Stromal cell of bone marrow (primary cell): ENCODE data around the gene NUAK2.
"Not testable (repeated sequence)": the region's sequence is repeated elsewhere in the genome, so short reads cannot be mapped to it uniquely, and the experiment has no call there.

Experiments used
- DNase-seq: peaks from one replicate; pipeline ENCODE4 v3.0.0-alpha.2; 2012; ENCODE audit warnings: low read depth

Gene NUAK2

DNA sequence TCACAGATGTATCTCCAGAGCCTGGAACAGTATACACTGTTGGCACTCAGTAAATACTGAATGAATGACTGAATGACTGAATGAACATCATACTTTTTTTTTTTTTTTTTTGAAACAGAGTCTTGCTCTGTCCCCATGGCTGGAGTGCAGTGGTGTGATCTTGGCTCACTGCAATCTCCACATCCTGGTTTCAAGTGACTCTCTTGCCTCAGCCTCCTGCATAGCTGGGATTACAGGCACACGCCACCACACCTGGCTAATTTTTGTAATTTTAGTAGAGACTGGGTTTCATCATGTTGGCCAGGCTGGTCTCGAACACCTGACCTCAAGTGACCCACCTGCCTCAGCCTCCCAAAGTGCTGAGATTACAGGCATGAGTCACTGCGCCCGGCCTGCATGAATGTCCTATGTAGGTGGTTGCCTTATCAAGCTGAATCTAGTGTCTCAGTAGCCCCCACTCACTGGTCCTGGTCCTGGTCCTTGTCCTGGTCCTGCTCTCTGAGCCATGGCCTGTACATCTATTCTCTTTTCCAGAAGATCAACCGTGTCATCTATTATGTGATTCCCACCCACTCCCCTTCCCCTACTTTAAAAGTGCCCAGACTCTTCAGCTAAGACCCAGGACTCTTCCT, 23.9 kb downstream of the NUAK2 start:
- not testable (repeated sequence) for DNase-seq

DNA sequence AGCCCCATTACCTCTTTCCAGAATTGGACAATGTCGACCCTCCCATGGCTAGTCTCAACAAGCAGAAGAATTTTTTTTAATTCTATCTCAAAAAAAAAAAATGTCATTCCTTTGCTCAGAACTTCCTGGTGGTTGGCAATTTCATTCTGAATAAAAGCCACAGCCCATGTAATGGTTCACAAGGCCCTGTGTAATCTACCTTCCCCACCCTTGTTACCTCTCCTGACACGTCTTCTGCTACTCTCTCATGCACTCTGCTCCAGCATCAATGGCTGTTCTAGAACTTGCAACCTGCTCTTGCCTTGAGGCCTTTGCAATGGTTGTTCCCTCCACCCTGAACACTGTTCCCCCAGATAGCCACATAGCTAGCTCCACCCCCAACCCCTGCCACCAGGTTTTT, 25.4 kb downstream of the NUAK2 start:
- no peak for DNase-seq

DNA sequence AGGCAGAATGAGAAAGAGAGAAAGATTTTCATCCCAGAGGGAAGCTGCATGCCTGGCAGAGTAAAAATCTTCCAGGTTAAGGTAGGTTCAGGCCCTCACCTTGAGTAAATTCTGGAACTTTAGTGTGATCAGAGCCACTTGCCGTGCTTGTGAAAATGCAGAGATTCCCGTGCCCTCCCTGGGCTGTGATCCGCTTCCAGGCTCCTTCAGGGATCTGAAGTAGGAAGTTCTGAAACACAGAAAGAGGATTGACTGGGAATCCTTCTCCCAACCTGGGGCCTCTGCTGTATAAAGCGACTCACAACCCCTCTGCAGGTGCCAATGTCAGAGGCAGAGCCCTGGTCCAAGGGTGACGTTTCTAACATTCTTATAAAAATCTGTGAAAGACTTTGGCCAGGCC, 26.6 kb downstream of the NUAK2 start:
- DNase-seq: no peak

DNA sequence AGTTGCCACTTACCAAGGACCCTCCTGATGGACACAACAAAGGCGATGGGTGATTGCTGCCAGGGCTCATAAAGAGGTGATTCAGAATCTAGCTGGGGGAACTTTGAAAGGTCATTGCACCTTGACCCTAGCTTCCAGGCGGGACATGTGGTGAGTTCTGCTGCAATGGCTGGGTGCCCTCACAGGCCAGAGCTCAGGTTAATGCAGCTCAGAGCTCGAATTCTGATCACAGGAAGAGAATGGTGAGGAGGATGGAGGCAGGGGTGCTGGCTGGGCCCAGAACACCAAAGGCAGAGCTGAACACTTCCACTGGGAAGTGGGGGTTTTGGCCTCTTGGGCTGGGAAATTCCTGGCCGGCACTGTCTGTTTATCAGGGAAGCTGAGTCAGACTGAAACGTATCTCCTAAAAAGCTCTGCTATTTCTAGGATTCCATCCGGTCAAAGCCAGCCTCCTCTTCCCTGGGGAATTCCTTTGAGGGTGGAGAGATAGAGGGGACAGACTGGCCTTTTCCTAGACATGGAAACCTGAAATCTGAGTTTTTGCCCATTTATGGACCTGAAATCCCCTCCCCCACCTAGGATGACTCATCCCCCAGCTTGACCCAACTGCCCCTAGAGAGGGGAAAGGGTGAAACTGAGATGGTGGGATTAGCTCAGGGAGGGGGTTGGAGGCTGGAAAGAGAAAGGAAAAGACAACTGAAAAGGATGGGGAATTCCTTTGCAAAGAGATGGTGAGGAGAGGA, 27.2 kb downstream of the NUAK2 start:
- peak; percentile 73 for DNase-seq

DNA sequence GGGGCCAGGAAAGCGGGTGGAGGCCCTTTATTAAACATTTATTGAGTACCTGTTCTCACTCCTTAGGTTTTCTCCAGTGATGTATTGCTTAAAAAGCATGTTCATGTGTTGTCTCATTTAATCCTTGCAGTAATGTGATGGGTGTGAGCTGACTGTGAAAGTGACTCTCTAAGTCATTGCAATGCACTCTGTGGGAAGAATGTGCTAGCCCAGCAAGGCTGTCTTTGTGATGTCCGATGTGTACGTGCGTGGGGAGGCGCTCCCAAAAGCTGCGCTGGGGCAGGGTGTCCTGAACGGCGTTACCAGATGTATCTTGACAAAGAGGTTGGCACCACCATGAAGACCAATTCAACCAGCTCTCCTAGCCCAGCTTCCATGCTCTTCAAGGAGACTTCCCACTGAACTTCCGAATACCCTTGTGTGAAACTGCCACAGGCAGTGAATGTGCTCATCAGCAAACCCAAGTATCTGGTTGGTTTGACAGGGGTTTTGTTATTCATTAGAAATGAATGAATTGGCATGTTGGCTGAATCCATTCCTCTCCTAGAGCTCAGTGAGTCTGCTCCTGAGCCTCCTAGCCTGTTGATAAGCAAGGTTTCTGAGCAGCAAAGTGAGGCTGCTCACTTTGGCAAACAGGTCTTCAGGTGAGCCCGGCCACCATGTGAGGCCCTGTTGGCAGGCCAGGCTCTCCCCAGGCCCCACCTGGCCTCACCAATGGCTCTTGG, 28.0 kb downstream of the NUAK2 start:
- DNase-seq: no peak

DNA sequence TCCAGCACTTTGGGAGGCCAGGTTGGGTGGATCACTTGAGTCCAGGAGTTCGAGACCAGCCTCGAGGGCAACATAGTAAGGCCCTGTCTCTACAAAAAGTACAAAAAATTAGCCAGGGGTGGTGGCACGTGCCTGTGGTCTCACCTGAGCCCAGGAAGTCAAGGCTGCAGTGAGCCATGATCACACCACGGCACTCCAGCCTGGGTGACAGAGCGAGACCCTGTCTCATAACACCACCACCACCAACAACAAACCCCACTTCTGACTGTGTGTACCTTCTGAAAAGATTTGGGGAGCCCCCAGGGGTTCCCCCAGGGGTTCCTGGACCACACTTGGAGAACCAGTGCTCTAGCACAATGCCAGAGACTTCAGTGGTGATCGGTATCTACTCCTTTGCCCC, 29.9 kb downstream of the NUAK2 start:
- DNase-seq: no peak

DNA sequence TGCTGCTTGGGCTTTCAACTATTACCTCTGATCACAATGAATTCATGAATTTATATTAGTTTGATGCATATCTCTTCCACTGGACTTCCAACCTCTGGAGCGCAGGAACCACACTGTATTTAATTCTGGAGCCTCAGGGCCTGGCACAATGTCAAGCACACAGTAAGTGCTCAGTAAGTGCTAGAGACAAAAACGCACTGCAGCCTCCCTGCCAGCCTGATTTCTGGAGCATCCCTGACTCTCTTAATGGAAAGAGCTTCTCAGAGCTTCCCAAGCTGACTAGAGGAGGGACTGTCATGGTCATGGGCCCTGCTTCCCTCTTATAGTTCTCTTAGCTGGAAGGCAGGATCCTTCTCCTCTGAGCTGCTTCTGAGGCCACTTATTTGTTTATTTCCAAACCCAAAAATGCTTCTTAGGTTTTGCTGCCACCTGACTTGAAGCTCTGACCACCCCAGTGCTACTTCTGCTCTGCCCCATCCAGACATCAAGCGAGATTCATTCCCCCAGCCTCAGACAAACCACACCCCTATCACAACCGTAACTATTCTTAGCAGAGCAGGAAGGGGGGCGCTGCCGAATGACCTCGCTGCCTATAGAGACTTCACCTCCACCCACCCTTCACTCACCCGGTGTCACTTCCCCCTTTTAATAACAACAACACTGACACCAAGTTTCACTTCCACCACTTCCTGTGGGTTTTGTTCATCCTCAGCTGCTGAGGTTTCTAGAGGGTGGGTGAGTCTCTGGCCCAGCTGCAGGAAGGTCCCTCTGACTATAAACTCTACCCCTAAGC, 33.6 kb downstream of the NUAK2 start:
- no peak for DNase-seq

DNA sequence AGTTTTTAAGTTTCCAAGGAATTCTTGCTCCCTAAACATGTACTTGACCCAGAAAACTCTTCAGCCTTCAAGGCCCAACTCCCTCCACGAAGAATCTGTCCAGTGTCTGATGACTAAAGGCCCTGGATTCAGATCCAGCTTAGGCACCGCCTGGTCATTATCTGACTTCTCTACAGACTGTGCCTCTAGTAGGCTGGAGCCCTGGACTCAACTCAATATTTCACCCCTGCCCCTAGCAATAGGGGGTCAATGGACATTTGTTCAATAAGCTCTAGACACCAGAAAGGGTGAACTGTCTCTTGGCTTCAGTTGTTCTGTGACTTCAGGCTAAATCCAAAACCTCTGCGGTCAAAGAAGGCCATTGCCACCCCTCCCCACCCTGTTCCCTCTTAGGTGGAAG, 34.5 kb downstream of the NUAK2 start:
- no peak for DNase-seq

DNA sequence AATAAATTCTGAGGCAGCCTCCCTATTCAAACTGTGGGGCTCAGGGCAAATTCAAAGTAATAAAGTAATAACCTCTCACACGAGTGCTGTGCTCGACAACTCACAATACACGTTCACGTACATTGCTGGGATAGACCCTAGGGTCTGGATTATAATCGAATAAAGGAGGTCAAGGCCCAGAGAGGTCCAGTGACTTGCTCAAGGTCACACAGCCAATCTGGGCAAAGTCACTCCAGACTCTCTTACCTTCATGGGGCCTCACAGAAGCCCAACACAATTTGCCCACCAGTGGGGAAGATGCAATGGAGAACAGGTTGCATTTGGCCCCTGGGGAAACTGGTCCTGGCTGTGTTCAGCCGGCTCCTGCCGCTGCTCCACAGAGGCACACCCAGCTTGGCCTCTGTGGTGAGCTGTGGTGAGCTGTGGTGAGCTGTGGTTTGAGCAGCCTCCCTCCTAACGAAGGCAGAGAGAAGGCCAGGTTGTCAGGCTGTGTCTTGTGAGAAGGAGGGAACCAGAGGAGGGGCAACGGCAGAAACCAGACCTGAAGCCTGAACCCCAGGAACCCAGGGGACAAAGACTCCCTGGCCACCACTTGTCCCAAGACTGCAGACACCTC, 35.1 kb downstream of the NUAK2 start:
- no peak for DNase-seq

DNA sequence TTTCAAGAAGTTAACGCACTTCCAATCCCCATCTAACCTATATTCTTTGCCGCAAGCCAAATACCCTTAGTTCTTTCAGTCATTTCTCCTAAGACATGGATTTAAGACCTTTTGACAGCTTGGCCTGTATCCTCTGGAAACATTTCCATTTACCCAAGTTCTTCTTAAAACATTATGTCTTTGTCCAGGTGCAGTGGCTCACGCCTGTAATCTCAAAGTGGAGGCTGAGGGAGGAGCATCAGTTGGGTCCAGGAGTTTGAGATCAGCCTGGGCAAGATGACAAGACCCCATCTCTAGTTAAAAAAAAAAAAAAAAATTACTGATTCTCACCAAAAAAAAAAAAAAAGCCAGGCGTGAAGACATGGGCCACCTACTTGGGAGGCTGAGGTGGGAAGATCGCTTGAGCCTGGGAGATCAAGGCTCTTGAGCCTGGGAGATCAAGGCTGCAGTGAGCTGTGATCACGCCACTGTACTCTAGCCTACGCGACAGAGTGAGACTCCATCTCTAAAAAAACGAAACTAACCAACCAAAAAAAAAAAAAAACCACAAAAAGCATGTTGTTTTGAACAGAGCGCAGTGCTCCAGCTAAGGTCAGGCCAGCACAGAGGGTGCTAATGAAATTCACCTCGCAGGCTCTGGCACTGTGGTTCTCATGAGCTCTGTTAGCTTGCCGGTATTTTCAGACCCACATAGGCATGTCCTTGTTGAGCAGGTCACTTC, 36.0 kb downstream of the NUAK2 start:
- no peak for DNase-seq

DNA sequence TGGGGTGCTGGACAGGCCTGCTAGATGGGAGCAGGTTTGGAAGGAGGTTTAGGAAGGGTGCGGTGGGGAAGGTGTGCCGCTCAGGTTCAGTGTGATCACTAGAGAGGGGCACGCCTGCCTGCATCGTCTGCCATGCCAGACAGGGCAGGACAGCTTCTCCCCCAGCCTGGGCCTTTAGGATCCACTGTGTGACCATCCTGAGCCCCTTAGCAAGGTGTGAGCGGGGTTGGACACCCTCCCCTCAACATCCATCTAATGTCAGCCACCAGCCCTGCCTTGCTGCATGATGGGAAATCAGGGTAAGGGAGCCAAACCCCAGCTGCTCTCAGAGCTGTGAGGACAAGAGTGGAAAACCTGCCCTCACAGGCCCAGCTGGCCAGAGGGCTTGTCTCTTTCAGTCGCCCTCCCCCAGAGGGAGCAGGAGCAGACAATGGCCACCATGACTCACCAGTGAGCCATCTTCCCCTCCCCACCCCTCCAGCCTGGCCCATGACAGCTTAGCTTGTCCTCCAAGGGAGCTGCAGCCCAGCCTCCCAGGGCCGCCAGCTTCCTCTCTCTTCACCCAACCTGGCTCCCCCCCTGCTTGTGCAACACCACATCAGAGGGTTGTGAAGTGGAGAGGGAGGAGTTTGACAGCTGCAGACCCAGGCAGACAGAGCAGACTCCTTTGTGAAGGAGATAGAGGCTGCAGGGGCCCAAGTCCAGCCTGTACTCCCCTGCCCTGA, 37.0 kb downstream of the NUAK2 start:
- DNase-seq: peak; percentile 77

DNA sequence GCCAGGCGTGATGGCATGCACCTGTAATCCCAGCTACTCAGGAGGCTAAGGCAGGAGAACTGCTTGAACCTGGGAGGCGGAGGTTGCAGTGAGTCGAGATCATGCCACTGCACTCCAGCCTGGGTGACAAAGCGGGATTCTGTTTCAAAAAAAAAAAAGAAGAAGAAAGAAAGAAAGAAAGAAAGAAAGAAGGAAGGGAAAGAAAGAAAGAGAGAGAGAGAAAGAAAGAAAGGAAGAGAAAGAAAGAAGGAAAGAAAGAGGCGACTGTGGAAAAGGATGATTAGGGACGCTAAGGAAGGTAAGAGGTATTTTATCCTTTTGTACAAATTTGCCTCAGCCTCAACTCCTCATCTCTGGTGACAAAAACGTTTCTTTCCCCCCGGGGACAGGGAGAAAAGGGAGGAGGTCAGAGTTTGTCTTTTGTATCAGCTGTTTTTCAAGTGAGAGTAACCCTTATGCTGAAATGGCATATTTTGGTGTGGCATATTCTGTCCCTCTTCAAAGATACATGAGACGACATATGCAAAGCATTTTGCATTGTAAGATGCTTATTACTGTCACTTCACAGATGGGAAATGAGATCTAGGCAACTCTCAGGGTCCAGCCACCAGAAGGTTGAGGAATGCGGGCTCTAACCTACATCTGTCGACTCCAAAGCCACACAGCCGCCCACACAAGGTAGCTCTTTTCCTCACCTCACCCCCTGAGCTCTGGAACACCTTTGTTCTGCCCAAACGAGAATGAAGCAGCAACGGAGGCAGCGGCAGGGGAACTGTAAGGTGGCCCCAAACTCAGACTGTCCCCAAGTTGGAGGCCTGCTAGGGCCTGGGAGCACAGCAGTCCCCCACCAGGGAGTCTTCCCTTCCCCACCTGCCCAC, 38.0 kb downstream of the NUAK2 start:
- no peak for DNase-seq

DNA sequence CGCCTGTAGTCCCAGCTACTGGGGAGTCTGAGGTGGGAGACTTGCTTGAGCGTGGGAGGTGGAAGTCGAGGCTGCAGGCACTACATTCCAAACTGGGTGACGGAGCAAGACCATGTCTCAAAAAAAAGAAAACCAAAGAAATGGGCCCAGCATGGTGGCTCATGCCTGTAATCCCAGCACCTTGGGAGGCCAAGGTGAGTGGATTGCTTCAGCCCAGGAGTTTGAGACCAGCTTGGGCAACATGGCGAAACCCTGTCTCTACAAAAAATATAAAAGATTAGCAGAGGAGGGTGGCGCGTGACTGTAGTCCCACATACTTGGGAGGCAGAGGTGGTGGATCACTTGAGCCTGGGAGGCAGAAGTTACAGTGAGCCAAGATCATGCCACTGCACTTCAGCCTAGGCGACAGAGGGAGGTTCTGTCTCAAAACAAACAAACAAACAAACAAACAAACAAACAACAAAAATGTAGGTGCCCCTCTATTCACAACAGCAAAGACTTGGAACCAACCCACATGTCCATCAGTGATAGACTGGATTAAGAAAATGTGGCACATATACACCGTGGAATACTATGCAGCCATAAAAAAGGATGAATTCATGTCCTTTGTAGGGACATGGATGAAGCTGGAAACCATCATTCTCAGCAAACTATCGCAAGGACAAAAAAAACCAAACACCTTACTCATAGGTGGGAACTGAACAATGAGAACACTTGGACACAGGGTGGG, 40.7 kb downstream of the NUAK2 start:
- DNase-seq: not testable (repeated sequence)

DNA sequence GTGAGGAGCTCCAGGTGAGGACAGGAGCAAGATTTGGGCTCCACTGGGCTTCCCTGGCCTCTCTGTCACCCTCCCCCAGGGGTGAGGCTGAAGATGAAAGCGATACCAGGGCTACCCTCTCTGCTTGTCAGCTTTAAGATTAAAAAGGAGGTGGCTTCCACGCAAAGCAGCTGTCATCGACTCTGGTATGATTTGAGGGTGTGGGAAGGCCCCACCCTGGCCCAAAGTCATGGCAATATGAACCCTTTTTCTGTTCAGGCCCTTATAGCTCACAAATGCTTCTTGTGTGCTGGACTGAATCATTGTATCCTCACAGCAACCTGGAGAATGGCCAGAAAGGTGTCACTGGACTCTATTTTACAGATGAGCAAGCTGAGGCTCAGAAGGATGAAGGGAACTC, 41.6 kb downstream of the NUAK2 start:
- DNase-seq: no peak

DNA sequence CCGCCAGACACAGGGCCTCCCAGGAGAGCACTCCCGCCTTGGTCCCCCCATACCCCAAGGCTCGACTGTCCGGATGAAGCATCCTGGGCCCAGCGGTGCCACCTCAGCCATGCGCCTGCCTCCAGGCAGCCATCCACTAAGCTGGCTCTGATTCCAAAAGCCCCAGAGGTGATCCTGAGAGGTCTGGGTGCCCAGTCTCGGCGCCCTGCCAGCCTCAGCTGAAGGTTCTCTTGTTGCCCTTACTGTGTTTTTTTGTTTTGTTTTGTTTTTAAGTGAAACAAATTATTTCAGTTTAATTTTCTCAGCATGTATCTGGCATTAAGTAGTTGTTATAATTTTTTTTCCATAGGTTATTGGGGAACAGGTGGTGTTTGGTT, 44.9 kb downstream of the NUAK2 start:
- DNase-seq: no peak

DNA sequence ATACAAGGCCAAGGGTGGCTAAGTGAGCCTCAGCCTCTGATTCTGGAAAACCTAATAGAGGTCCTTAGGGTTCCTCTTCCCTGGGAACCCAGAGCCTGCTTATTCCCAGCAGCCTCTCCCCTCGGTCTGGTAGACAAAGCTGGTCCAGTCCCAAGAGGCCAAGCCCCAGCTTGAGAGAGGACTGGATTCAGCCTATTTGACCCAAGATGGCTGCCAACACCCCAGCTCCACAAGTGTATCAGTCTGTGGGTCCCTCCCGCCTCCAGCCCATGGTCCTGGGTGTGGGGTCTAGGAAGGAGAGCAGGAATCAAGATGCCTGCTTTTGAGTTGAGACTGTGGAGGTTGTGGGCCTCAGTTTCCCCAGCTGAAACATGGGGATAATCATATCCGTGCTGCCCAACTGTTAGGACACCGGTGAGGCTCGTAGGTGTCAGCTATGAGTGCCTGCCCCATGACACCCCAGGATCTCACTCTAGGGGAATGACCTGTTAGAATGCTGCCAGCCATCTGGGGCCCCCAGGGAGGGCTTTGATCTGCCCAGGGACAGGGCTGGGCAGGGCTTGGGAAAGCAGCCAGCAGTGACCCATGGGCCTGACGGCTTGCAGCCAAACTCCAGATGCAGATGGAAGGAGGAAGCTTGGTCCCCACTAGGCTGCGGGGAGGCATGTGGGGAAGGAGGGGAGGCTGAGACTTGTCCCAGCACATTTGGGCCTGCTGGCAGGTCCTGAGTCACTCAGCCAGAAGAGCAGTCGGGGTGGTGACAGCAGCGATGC, 45.4 kb downstream of the NUAK2 start:
- DNase-seq: no peak

DNA sequence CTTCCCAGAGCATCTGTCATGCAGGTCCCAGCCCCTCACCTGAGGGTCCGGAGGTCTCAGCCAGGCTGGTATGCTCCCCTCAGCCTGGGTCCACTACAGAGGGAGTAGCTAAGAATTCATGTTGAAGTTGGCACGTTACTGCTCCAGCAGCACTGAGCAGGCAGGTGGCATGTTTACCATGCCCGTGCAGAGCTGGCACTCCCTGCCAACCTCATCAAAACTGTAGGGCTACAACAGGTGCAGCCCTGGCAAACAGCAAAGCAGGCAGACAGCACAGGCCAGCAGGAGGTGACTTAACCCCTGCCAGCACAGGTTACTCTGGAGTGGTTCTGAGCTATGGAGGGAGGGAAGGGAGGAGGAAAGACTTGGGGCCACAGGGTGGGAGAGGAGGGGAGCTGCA, 46.4 kb downstream of the NUAK2 start:
- no peak for DNase-seq

DNA sequence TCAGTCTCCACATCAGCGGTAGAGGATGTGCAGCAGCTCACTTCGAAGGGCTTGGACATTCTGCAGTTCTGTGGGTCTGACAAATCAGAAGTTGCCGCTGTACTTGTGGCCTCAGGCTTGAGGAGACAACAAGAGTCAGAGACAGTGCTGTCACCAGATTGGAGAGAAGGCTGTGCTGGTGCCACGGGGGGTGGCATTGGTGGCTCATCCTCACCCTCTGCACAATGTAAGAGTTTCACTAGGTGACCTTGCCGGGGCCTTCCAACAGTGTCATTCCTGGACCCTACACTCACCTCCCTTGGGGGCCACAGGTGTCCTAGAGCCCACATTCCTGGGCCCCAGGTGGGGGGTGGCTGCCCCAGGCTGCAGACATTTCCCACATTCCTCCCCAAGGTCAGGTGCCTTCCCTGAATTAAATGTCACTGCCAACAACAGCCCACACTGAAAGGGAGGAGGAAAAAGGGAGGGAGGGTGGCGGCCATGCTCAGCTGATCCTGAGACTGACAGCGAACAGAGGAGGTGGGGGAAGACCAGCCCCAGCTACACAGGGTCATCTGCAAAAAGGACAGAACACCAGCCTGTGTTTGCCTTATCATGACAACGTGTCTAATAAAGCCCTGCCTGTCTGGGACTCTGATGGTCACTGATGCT, 47.4 kb downstream of the NUAK2 start:
- no peak for DNase-seq
